Endothelial cell of umbilical vein (primary cell): ENCODE measurements around the gene MMP24.

ENCODE experiments used
- EZH2 ChIP-seq: IDR thresholded peaks from 2 replicates; pipeline ENCODE4 v1.6.1; 2012; ENCODE audit warnings: borderline replicate concordance, low read depth, mild to moderate bottlenecking, moderate library complexity, low read length, inconsistent platforms; ENCODE audit not compliant: severe bottlenecking
- FOS ChIP-seq: IDR thresholded peaks from 2 replicates; pipeline ENCODE4 v1.6.1; 2011; ENCODE audit warnings: mild to moderate bottlenecking, low read length, moderate library complexity, borderline replicate concordance; ENCODE audit not compliant: insufficient read depth
- GATA2 ChIP-seq: IDR thresholded peaks from 2 replicates; pipeline ENCODE4 v1.7.0; 2011; ENCODE audit warnings: low read depth, mild to moderate bottlenecking, moderate library complexity, mixed read lengths, low read length; ENCODE audit not compliant: insufficient read length, insufficient read depth
- JUN ChIP-seq: IDR thresholded peaks from 2 replicates; pipeline ENCODE4 v1.6.1; 2011; ENCODE audit warnings: borderline replicate concordance, low read depth; ENCODE audit not compliant: insufficient read length, insufficient read depth
- MYC ChIP-seq: IDR thresholded peaks from one replicate; pipeline ENCODE4 v1.6.1; 2011; ENCODE audit warnings: mild to moderate bottlenecking, low read depth, low read length
- POLR2A ChIP-seq: IDR thresholded peaks from 2 replicates; pipeline ENCODE4 v1.6.1; 2012; ENCODE audit warnings: low read depth, mild to moderate bottlenecking, control low read depth, low read length
- POLR2AphosphoS5 ChIP-seq: IDR thresholded peaks from 2 replicates; pipeline ENCODE4 v1.6.1; 2012; ENCODE audit warnings: low read depth, mild to moderate bottlenecking, control low read depth, low read length, moderate library complexity; ENCODE audit not compliant: insufficient read depth
- TF ChIP-seq, protein P1 (sequence below), 2 donors: IDR thresholded peaks; 1 replicate in 1 of 2; 2 replicates in 1 of 2; pipeline ENCODE4 v1.5.1; 2011; ENCODE audit warnings: low read length in 2 of 2, mild to moderate bottlenecking in 2 of 2, moderate library complexity in 2 of 2, control low read depth in 1 of 2, inconsistent platforms in 1 of 2, low read depth in 1 of 2; ENCODE audit not compliant: insufficient read depth in 1 of 2; ENCODE audit errors: extremely low read depth in 1 of 2
- TF ChIP-seq, protein P2 (sequence below): IDR thresholded peaks from 2 replicates; pipeline ENCODE4 v1.6.1; 2011; ENCODE audit not compliant: insufficient read depth, insufficient read length

DNA sequence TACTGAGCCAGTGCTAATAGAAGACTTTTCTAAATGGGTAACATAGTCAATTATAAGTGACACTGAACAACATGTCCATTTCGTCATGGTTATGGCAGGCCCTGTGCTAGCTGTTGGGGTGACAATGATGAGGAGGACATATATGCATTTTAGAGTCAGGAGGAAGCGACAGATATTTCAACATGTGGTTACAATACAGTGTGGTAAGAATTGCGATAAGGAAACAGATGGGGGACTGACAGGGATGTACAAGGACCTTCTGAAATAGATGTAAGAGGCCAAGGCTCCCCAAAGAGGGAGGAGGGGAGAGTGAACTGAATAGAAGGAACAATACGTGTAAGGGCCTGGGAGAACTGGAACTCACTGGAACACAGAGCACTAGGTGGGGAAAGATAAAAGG lies 11.7 kb downstream of the MMP24 start:
- TF ChIP-seq, protein P1, sequence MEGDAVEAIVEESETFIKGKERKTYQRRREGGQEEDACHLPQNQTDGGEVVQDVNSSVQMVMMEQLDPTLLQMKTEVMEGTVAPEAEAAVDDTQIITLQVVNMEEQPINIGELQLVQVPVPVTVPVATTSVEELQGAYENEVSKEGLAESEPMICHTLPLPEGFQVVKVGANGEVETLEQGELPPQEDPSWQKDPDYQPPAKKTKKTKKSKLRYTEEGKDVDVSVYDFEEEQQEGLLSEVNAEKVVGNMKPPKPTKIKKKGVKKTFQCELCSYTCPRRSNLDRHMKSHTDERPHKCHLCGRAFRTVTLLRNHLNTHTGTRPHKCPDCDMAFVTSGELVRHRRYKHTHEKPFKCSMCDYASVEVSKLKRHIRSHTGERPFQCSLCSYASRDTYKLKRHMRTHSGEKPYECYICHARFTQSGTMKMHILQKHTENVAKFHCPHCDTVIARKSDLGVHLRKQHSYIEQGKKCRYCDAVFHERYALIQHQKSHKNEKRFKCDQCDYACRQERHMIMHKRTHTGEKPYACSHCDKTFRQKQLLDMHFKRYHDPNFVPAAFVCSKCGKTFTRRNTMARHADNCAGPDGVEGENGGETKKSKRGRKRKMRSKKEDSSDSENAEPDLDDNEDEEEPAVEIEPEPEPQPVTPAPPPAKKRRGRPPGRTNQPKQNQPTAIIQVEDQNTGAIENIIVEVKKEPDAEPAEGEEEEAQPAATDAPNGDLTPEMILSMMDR (IDR thresholded peaks at IDR 0.05; ENCODE audit: extremely low read depth in 1 of 2, insufficient read depth in 1 of 2, low read depth in 1 of 2, low read length in 2 of 2) = no peak
- TF ChIP-seq EZH2 (no peak), POLR2A (no peak), POLR2AphosphoS5 (no peak), GATA2 (no peak), MYC (no peak), JUN (no peak), FOS (no peak)
- TF ChIP-seq, protein P2, sequence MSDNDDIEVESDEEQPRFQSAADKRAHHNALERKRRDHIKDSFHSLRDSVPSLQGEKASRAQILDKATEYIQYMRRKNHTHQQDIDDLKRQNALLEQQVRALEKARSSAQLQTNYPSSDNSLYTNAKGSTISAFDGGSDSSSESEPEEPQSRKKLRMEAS = no peak
